GM12874 (cell line): ENCODE results near the gene CHD2.

Source experiments
- TF ChIP-seq, protein P1 (sequence below): IDR thresholded peaks from 2 replicates; pipeline ENCODE4 v1.5.1; 2011; ENCODE audit warnings: low read depth, mild to moderate bottlenecking, control low read depth, low read length, moderate library complexity; ENCODE audit not compliant: insufficient read depth

CHD2 gene

DNA sequence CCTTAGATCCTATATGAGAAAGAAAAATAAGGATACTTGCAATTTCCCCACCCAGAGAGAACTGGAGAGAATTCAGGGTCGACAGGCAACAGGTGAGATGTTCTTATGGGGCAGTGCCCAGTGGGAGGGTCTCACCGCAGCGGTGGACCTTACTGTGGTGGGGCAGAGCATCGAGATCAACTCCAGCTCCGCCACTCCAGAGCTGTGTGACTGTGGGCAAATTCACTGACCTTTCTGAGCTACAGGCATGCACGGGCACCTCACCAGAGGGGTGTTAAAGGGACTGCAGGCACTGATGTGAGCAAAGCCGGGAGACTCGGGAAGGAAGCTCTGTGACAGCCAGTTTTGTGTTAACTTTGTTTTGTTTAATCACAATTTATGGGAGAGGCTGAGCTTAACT, 158.0 kb downstream of the CHD2 start:
- TF ChIP-seq, protein P1, sequence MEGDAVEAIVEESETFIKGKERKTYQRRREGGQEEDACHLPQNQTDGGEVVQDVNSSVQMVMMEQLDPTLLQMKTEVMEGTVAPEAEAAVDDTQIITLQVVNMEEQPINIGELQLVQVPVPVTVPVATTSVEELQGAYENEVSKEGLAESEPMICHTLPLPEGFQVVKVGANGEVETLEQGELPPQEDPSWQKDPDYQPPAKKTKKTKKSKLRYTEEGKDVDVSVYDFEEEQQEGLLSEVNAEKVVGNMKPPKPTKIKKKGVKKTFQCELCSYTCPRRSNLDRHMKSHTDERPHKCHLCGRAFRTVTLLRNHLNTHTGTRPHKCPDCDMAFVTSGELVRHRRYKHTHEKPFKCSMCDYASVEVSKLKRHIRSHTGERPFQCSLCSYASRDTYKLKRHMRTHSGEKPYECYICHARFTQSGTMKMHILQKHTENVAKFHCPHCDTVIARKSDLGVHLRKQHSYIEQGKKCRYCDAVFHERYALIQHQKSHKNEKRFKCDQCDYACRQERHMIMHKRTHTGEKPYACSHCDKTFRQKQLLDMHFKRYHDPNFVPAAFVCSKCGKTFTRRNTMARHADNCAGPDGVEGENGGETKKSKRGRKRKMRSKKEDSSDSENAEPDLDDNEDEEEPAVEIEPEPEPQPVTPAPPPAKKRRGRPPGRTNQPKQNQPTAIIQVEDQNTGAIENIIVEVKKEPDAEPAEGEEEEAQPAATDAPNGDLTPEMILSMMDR, result no peak

DNA sequence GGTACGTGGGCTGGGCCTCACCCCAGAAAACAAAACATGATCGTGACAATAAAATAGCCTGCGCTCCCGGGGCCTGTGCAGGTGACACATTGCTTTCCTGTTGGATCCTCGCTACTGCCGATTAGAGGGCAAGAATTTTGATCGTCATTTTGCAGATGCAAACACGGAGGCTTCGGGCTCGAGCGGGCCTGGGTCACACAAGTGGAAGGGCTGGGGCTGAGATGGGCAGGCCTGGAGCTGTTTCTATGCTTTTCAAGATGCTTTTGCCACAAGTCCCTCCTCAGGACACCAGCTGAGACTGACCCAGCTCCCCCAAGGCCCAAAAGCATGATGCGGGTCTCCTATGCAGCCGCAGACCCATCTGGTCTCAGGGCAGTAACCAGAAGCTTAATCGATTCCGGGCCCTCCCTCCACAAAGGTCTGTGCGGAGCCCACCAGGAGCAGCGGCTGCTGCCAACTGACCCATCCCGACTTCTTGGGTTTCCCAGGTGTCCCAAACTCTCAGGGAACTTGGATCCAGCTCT, 158.8 kb downstream of the CHD2 start:
- TF ChIP-seq, protein P1, result no peak

GRCh38 chr15:93059442-93059841, 159.3 kb downstream of the CHD2 start:
- TF ChIP-seq, protein P1, result no peak

- TF ChIP-seq, protein P1, result no peak
Measured at GRCh38 chr15:93060336-93061248, 160.5 kb downstream of the CHD2 start.

GRCh38 chr15:93063262-93063671, 163.1 kb downstream of the CHD2 start:
- TF ChIP-seq, protein P1, result no peak

- TF ChIP-seq, protein P1, result no peak
Measured at GRCh38 chr15:93063796-93064690, 163.9 kb downstream of the CHD2 start.

- TF ChIP-seq, protein P1, result no peak
Measured at GRCh38 chr15:93065641-93066045, 165.5 kb downstream of the CHD2 start.
